Hepatocyte (in vitro differentiated cells): ENCODE data around the gene PFKL.

Source experiments
- EZH2 ChIP-seq: fragments of 200-600 bp; sonication (generic); IDR thresholded peaks from 2 replicates; pipeline ENCODE4 v1.6.1; 2016; ENCODE audit warnings: antibody characterized with exemption, mild to moderate bottlenecking, borderline replicate concordance
- EZH2phosphoT487 ChIP-seq: fragments of 200-600 bp; sonication (generic); IDR thresholded peaks from one replicate; pipeline ENCODE4 v1.6.1; 2018; ENCODE audit warnings: antibody characterized with exemption, mild to moderate bottlenecking, low read depth, moderate library complexity; ENCODE audit not compliant: unreplicated experiment, severe bottlenecking
- TF ChIP-seq, protein P1 (sequence below): fragments of 200-600 bp; sonication (generic); IDR thresholded peaks from 2 replicates; pipeline ENCODE4 v1.5.1; 2016; ENCODE audit warnings: antibody characterized with exemption, mild to moderate bottlenecking; ENCODE audit not compliant: poor library complexity

DNA sequence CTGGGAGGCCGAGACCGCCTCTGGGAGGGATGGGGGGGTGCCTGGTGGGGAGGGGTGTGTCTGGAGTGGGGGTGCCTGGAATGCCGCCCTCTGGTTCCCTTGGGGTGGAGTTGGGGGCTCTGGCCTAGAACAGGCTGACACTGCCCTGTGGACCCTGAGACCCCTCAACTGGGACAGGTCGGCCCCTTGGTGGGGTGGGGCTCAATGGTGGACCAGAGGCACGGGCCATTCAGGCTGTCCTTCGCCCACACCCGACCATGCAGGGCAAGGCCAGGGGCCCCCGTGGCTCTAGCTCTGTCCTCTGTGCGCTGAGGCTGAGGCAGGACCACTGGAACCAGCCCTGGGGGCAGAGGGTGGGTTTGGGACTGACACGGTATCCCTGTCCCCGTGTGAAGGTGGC lies 14.7 kb downstream of the PFKL start:
- TF ChIP-seq, protein P1, sequence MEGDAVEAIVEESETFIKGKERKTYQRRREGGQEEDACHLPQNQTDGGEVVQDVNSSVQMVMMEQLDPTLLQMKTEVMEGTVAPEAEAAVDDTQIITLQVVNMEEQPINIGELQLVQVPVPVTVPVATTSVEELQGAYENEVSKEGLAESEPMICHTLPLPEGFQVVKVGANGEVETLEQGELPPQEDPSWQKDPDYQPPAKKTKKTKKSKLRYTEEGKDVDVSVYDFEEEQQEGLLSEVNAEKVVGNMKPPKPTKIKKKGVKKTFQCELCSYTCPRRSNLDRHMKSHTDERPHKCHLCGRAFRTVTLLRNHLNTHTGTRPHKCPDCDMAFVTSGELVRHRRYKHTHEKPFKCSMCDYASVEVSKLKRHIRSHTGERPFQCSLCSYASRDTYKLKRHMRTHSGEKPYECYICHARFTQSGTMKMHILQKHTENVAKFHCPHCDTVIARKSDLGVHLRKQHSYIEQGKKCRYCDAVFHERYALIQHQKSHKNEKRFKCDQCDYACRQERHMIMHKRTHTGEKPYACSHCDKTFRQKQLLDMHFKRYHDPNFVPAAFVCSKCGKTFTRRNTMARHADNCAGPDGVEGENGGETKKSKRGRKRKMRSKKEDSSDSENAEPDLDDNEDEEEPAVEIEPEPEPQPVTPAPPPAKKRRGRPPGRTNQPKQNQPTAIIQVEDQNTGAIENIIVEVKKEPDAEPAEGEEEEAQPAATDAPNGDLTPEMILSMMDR: no peak
- no peak for TF ChIP-seq EZH2phosphoT487
- no peak for TF ChIP-seq EZH2
